Stimulated activated CD4-positive, alpha-beta T cell treated with anti-CD3 and anti-CD28 coated beads, Interleukin-2, amount 100 ng/mL, for 24 hours (primary cell): ENCODE data around the gene TSR3.
A peak's percentile ranks its signal among the peaks of the same experiment; 100 is the strongest.

Source experiments
- DNase-seq, 2 donors: peaks; one replicate each; pipeline ENCODE4 v3.0.0-alpha.2; 2020

Gene TSR3

DNA sequence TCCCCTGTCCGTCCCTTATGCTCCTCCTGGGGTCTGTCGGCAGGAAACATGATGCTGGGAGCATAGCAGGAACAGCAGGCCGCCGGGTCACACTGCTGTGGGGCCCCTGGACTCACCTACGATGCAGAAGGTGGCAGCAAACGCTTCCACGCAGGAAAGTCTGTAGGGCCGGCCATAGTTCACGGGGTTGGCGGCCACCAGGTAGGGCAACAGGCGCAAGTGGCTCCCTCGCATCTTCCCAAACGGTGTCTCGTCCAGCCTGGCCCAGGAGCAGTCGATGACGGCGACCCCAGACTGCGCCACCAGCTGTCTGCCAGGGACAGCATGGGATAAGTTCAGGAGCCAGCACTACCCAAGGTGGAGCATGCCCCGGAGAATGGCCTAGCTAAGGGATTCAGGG lies 987 bp downstream of the TSR3 start:
- DNase-seq, result no peak

DNA sequence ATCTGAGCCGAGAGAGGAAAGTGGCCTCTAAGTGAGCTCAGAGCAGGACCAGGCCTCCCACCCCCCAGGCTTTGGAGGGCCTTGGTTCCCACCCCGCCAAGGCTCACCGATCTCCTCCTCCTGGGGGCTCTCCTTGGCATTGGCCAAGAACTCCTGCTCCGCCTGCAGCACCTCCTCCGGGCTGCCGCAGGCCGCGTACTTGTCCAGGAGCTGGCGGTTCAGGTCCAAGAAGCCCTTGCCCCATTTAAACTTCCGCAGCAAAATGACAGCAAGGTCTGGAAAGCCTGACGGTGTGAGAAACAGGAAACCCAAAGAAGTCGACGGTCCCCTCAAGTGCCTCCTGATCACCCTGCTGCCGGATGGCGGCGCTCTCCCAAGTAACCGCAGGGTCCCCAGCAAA lies 1.7 kb downstream of the TSR3 start:
- no peak for DNase-seq

DNA sequence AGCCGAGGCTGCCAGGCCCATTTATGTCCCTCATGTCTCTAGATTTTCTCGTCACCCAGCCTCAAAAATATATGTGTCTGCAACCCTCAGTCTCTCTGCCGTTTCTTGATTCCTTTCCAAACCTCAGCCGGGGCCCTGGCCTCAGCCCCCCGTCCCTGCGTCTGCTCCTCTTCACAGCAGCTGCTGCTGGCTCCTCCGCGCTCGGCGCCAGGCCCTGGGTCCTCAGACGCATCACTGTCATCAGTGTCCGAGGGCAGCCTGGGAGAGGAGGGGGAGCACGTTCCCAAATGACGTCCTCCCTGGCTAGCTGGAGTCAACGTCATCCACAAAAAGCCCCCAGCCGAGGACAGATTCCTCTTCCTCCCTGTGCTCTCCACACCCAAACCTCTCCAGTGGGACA lies 2.3 kb downstream of the TSR3 start:
- no peak for DNase-seq

DNA sequence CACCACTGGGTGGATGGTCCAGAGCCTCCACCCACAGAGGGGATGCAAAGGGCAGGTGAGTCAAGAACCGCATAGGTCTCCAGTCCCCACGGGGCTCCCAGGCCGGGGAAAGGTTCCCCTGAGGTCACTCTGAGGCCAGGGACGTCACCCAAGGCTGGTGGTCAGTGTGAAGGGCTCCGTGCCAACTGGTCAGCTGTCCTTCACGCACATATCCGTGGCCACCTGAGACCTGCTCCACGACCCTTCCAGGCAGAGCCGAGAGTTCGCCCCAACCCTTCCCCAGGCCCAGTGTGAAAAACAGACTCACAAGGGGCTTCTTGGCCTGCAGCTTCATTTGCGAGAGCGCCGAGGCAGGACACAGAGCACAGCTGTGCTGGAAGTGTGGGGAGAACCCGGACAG lies 2.8 kb downstream of the TSR3 start:
- DNase-seq, result no peak

DNA sequence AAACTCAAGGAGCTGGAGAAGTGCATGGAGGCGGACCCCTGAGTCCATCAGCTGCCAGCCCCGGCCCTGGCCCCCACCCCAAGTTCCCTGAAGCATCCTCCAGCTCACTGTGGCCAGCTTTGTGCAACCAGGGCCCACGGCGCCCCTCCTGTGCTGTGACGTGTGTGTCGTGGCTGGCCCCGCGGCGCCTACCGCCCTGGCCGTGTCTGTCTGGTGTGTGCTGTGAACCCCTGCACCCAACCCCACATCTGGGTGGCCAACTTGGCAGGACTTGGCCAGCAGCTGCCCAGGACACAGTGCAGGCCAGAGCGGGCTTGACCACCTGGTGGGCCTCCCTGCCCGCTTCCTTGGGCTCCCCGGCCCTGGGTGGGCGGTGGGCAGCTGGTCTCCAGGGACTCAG lies 3.2 kb downstream of the TSR3 start:
- no peak for DNase-seq

GRCh38 chr16:1347962-1348361 lies 3.7 kb downstream of the TSR3 start:
- no peak for DNase-seq

DNA sequence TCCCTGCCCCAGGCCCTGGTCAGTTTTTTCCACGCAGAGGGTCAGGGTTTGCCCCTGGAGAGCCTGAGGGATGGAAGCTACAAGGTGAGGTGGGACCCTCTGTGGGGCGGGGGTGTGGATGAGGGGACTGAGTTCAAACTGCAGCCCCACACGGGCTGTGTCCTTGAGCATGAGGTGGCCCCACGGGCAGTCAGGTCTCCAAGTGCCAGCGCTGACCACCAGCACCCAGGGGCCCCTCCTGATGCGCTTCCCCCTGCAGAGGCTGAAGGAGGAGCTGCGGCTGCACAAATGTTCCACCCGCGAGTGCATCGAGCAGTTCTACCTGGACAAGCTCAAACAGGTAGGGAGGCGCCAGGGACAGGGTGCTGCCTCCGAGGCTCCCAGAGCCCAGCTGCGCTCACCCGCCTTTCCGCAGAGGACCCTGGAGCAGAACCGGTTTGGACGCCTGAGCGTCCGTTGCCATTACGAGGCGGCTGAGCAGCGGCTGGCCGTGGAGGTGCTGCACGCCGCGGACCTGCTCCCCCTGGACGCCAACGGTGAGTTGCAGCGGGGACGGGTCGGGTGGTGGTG lies 4.3 kb downstream of the TSR3 start:
- no peak for DNase-seq

DNA sequence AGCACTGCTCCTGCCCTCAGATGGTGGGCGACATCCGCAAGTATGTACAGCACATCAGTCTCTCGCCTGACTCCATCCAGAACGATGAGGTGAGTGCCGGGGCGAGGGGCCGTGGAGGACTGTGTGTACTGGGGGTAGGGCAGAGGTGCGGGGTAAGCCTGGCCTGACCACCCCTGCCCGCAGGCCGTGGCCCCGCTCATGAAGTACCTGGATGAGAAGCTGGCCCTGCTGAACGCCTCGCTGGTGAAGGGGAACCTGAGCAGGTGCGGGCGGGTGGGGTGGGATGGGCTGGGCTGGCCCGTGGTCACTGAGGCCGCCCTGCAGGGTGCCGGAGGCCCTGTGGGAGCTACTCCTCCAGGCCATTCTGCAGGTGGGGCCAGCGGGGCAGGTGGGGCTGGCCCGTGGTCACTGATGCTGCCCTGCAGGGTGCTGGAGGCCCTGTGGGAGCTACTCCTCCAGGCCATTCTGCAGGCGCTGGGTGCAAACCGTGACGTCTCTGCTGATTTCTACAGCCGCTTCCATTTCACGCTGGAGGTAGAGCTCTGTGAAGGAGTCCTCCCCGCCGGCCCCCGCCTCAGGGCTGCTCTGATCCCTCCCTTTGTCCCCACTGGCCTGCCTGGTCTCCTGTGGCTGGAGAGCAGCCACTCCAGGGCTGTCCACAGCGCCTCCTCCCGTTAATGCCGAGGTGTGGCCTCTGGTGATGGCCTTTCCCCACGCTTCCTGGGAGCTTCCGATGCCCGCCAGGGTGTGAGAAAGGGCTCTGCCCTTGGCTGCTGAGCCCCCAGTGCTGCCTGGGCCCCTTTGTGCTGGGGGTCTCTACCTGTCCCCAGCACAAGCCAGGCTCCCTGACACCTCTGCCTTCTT lies 5.0 kb downstream of the TSR3 start:
- no peak for DNase-seq

DNA sequence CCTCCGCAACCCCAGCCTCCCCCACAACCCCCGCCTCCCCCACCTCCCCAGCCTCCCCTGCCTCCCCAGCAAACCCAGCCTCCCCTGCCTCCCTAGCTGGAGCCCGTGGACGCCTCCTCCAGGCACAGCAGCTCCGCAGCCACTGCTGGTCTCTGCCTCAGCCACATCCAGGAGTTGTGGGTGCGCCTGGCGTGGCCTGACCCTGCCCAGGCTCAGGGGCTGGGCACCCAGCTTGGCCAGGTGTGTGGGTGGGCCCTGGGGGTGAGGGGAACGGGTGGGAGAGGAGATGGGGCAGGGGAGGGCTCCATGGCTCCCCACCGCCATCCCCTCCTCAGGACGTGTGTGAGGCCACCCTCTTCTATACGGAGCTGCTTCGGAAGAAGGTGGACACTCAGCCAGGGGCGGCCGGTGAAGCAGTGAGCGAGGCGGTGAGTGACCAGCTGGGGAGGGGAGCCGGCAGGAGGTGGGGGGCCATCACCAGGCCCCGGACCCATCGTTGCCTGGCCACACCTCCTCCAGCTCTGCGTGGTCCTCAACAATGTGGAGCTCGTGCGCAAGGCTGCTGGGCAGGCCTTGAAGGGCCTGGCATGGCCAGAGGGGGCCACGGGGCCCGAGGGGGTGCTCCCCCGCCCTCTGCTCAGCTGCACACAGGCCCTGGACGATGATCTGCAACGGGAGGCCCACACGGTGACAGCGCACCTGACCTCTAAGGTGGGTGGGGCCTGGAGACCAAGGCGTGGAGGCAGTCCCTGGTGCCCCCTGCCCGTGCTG lies 5.8 kb downstream of the TSR3 start:
- DNase-seq, result no peak

- no peak for DNase-seq
Measured at GRCh38 chr16:1345087-1345486, 6.6 kb downstream of the TSR3 start.

- no peak for DNase-seq
Measured at GRCh38 chr16:1344499-1344898, 7.2 kb downstream of the TSR3 start.

GRCh38 chr16:1343428-1344242 lies 8.0 kb downstream of the TSR3 start:
- no peak for DNase-seq

GRCh38 chr16:1342526-1343427 lies 8.9 kb downstream of the TSR3 start:
- peak; percentile 86 to 92 for DNase-seq

DNA sequence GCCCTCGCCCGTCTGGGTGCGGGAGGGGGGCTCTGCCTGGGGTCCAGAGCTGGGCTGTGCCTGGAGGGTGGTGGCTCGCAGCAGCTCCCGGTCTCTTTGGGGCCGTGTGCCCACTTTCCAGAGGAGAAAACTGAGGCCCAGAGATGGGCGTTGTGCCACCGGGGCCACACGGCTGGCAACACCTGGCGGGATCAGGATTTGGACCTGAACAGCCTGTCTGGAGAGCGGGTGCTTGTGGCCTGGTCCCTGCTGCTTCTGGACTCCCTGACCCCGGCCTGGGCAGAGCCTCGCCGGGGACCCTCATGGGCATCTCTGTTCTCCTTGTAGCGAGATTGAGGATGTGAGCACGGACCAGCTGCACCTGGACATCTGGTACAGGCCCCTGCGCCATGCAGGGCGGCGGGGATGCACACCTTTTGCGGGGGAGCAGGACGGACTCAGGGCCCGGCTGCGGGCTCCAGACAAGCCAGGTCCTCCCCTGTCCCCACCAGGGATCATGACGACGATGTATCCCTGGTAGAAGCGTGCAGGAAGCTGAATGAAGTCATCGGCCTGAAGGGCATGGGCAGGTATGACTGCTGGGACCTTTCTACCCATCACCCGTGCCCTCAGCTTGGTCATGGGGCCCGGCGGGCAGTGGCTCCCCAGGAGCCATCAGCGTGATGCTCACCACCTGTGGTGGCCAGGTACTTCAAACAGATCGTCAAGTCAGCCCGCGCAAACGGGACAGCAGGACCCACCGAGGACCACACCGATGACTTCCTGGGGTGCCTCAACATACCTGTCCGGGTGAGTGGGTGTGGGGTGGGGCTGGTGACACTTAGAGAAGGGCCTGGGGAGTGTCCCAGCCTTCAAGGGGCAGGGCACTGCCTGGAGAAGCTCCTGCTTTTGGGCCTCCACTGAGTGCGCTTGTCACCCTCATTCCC lies 9.9 kb downstream of the TSR3 start:
- DNase-seq, result no peak

GRCh38 chr16:1340730-1341494 lies 10.8 kb downstream of the TSR3 start:
- DNase-seq, result no peak

DNA sequence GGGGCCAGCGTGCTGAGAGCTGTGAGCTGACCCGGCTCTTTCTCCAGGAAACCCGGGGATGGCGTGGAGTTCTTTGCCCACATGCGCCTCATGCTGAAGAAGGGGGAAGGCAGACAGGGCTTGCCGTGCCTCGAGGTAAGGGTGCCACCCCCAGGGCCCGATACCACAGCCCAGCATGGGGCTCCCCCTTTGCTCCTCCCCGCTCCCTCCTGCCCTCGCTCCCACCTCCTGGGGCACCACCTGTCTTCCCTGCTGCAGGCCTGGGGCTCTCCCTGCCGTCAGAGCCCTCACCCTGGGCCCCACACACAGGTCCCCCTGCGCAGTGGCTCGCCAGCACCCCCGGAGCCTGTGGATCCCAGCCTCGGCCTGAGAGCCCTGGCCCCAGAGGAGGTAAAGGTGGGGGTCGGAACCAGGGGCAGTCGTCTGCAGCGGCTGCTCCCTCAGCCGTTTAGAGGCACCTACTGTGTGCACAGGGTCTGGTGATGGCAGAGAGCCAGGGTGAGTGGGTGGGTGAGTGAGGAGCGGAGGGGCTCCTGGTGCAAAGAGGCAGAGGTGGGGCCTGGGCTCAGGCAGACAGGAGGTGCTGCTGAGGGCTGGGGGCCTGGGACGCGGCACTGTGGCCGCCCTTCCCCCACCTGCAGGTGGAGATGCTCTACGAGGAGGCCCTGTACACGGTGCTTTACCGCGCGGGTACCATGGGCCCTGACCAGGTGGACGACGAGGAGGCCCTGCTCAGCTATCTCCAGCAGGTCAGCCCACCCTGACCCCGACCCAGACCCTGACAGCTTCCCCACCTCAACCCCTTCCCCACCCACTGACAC lies 12.6 kb downstream of the TSR3 start:
- DNase-seq, result no peak

- DNase-seq, result no peak
Measured at GRCh38 chr16:1338119-1338730, 13.5 kb downstream of the TSR3 start.

GRCh38 chr16:1337486-1337885 lies 14.2 kb downstream of the TSR3 start:
- DNase-seq, result no peak

- no peak for DNase-seq
Measured at GRCh38 chr16:1336619-1337018, 15.1 kb downstream of the TSR3 start.
